Stimulated activated CD8-positive, alpha-beta memory T cell treated with anti-CD3 and anti-CD28 coated beads, Interleukin-2, amount 100 ng/mL, for 48 hours (primary cell): ENCODE results near the gene PALS2.

Experiments
- DNase-seq, 2 donors: peaks; one replicate each; pipeline ENCODE4 v3.0.0-alpha.2; 2020; ENCODE audit warnings: low read depth in 2 of 2

The PALS2 gene, protein sequence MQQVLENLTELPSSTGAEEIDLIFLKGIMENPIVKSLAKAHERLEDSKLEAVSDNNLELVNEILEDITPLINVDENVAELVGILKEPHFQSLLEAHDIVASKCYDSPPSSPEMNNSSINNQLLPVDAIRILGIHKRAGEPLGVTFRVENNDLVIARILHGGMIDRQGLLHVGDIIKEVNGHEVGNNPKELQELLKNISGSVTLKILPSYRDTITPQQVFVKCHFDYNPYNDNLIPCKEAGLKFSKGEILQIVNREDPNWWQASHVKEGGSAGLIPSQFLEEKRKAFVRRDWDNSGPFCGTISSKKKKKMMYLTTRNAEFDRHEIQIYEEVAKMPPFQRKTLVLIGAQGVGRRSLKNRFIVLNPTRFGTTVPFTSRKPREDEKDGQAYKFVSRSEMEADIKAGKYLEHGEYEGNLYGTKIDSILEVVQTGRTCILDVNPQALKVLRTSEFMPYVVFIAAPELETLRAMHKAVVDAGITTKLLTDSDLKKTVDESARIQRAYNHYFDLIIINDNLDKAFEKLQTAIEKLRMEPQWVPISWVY

DNA sequence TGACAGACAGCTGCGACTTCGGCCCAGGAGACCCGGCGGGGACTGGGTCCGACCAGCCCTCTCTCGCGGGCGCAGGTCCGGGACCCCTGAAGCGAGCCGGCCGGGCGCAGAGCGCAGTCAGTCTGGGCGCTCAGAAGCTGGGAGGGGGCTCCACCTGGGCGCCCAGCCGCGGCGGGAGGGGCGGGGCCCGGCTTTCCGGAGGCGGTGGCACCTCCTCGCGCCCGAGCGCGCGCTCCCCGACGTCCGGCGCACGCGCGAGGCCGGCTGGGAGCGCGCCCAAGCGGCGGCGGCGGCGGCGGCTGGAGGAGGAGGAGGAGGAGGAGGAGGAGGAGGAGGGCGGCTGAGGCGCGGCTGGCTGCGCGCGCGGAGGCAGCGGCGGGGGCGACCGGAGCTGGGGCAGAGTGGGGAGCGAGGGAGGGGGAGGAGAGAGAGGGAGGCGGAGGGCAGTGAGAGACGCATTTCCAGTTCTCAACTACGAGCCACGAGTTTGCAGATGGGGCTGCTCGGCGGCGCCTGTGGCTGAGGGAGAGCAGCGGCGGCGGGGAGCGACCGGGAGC, at the start of gene PALS2:
PALS2 (plus strand) TSS at position 456 of the 557 bp plus-strand sequence. CDS start 50,216 bp downstream, outside the sequence.
- DNase-seq, result peak; percentile 58 to 74

DNA sequence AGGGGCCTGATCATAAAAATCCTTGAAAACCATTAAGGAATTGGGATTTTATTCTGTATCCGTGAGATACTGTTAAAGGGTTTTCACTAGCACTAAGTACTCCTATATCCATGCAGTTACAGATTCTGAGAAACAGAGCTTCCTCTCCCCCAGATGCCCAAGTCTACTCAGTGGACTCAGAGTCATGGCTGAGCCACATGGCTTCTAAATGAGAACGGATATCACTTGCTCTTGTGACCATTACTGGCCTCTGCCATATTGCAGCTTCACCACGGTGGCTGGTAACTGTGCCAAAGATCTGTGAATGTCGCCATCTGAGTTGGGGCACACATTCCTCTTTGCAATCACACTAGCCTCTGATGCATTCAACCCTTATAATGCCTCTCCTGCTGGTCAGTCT, 42.0 kb upstream of the PALS2 start:
- no peak for DNase-seq

- no peak for DNase-seq
Measured at GRCh38 chr7:24536682-24537081, 36.6 kb upstream of the PALS2 start.

DNA sequence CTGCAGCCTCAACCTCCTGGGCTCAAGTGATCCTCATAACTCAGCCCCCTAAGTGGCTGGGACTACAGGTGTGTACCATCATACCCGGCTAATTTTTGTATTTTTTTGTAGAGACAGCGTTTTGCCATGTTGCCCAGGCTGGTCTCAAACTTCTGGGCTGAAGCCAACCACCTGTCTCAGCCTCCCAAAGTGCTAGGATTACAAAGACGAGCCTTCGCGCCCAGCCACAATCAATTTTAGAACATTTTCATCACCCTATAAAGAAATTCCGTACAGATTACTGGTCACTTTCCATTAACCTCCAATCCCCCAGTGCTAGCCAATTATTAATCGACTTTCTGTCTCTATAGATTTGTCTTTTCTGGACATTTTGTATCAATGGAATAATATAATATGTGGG, 32.3 kb upstream of the PALS2 start:
- DNase-seq, result no peak

DNA sequence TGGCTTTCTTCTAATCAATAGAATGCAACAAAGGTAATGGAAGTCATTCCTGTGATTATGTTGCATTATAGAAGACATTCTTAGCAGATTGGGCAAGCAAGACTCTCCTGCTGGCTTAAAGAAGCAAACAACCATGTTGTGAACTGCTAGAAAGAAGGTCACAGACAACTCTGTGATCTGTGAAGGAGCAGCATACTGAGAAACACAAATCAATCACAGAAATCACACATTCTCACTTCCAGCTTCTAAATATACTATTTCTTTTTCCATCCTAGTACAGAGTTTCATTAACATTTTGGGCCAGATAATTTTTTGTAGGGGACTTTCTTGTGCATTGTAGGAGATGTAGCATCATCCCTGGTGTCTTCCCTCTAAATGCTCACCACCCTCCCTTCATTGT, 28.0 kb upstream of the PALS2 start:
- no peak for DNase-seq

DNA sequence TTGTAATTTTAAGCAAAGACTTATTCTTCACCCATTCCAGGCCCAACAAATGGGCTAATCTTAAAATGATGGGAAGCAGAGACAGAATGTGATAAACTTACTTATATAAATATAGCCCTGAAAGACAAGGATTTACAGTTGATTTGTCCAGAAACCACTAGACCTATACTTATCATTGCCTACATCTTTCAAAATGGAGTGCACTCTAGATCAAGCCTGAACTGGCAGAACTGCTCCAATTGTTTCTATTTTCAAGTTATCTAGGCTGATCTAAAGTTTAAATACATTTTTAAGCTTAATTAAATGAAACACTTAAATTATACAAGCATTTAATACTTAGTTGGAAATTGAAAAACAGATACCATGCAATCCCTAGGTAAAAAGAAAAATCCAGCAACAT, 24.9 kb upstream of the PALS2 start:
- DNase-seq, result no peak

GRCh38 chr7:24549991-24550390, 23.3 kb upstream of the PALS2 start:
- no peak for DNase-seq

DNA sequence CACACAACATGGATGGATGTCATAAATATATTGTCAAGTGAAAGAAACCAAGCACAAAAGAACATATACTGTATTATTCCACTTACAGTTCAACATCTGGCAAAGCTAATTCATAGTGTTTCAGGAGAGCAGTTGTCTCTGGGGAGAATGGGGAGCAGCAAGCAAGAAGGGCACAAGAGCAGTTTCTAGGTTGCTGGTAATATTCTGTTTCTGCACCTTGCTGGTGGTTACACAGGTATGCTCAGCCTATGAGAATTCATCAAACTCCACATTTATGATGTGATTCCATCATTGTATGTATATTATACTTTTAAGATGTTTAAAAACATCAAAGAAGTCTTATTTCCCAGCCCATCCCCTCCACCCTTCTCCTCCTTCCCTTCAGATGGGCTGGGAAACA, 18.1 kb upstream of the PALS2 start:
- DNase-seq, result no peak

DNA sequence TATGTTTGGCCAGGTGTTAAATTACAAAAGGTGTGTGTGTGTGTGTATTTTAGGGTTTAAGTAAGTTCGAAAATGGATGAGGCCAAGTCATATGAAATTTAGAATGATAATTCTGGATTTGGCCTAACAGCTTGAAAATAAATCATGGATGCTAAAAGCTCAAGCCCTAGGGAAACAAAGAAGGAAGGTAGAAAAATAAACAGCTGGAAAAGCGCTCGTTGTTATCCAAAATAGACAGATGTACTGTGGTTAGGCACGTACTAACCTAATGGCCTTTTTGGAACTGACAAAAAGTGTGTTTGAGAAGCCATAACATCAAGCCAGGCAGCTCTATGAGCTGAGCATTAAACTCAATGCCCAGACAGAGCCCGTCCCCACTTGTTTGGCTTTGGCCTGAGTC, 17.5 kb upstream of the PALS2 start:
- no peak for DNase-seq

- DNase-seq, result no peak
Measured at GRCh38 chr7:24560772-24561171, 12.5 kb upstream of the PALS2 start.

DNA sequence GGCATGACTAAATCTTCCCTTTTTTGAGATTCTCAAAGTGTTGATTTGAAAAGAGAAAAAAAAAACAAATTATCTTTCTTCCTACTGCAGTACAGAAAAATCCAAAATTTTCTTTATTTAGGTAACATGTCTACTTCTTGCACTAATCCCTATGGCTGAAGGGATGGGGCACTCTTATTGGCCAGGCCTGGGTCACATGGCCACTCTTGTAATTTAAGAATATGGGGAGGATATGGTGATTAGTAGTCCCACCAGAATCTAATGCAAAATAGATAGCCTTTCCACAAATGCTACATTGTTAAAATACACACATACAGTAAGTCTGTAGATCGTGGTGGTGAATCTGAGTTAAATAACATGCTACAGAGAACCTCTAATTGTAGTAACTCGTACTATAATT, 7.0 kb upstream of the PALS2 start:
- no peak for DNase-seq

DNA sequence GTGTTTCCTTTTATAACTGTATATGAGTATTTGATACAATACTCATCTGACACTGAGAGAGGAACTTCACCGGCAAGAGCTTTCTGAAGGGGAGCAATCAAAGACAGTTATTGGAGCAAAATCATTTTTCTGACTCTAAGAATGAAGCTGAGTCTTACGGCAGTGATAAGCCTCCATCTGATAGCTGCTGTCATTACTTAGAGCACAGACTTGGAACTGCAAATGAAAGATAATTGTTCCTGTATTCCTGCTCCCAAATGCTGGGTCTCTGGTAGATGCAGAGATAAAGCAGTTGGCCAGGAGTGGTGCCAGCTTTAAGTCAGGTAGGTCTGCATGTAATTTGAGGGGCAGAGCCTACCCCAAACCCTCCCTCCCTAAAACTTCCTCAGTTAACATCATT, 2.3 kb upstream of the PALS2 start:
- no peak for DNase-seq

GRCh38 chr7:24572016-24572392, 1.2 kb upstream of the PALS2 start:
- DNase-seq, result no peak

DNA sequence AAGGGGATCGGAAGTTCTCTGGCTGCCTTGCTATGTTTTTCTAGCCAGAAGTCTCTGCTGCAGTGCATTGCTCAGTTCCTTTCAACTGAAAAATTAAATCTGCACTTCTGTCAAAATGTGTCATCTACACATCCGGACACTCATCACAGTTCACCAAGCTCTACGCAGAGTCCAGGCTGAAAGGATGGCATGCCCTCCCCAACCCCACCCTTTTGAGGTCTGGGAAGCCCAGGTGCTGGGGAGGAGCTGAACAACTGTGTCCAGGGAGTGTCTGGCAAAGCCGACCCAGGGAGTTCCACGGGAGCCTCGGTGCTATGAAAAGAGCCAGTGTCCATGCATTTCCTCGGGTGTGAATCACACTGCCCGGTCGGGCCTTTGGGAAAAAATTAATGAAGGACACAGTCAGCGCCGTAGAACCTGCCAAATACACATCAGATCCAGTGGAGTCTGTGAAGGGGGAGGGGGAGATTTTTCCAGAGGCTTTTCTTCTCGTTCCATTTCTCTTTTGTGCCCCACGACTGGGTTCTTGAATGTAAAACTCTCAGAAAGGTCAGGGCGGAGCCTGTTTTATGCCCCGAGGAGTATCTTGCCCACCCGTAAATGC, 757 bp upstream of the PALS2 start:
- peak in 1 of 2 donors; percentile 11 for DNase-seq

GRCh38 chr7:24573554-24574338, 494 bp downstream of the PALS2 start:
- peak; percentile 26 to 31 for DNase-seq

GRCh38 chr7:24574386-24574785, 1.1 kb downstream of the PALS2 start:
- no peak for DNase-seq

- no peak for DNase-seq
Measured at GRCh38 chr7:24574950-24575349, 1.7 kb downstream of the PALS2 start.

- DNase-seq, result no peak
Measured at GRCh38 chr7:24576171-24577025, 3.1 kb downstream of the PALS2 start.

DNA sequence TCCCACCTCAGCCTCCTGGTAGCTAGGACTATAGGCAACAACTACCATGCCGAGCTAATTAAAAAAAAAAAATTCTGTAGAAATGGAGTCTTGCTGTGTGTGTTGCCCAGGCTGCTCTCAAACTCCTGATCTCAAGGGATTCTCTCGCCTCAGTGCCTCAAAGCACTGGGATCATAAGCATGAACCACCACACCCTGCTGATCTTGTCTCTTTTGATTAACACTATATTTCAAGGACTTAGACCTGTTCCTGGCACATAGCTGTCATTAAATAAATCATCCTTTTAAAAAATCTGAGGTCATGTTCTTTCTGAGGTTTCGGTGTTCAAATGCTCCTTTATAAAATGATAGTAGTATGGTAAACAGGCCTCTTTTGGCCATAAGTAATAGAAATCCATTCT, 4.8 kb downstream of the PALS2 start:
- DNase-seq, result no peak

DNA sequence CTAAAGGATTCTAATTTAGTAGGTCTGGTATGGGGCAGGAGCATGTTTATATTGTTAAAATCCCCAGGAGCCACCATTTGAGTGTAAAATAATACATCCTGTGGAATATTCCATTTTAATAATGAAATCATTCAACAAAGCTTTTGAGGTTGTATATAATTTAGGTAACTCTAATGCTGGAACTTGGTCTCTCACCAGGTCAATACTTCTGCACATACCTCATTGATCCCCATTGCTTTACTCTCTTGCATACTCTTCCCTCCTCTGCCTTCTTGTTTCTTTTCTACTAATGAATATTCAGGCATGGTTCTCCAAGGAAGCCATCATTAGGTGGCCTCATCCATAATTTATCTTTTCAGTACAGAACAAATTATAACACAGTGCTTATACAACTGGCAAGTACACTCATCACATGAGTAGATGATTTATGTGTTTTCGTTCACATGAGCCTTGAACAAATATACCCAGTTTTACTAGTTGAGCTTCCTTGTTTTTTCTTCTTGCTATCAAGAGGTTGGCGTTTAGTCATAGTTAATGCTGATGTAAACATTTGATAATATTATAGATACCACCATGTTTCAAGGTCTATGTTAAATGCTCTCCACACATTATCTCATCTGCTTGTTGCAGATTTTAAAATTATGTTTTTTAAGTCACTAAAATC, 7.2 kb downstream of the PALS2 start:
- DNase-seq, result no peak

GRCh38 chr7:24582166-24582565, 8.9 kb downstream of the PALS2 start:
- DNase-seq, result no peak
